K562 (cell line): ENCODE measurements around the gene TMEM252. TPM values are rescaled to one million over a fixed set of nuclear protein-coding genes. Genes with fewer than 3 reads are reported as not detected.

Source experiments
- ADNP ChIP-seq: fragments of 200-800 bp; sonication (Bioruptor generic); IDR thresholded peaks from 2 replicates; pipeline ENCODE4 v1.6.1; 2016; ENCODE audit warnings: missing genetic modification characterization, missing compliant biosample characterization
- BCLAF1 ChIP-seq, 2 experiments: fragments of 450-650 bp in 1 of 2; IDR thresholded peaks; 2 replicates each; pipeline ENCODE4 v1.6.1; 2011 to 2017; ENCODE audit warnings: low read depth in 2 of 2, antibody characterized with exemption in 1 of 2, borderline replicate concordance in 1 of 2, low read length in 1 of 2, mild to moderate bottlenecking in 1 of 2, mixed read lengths in 1 of 2; ENCODE audit not compliant: control insufficient read depth in 1 of 2
- CHD1 ChIP-seq: fragments of 200-600 bp; sonication (generic); IDR thresholded peaks from one replicate; pipeline ENCODE4 v1.6.1; 2012; ENCODE audit warnings: mild to moderate bottlenecking, moderate library complexity, low read length, inconsistent platforms
- CREB1 ChIP-seq, 2 experiments: sonication (generic) in 1 of 2; formaldehyde crosslinking in 1 of 2; IDR thresholded peaks; 2 replicates each; pipeline versions ENCODE4 v1.6.1 to v1.8.0; 2012 to 2022; ENCODE audit warnings: inconsistent platforms in 1 of 2, mild to moderate bottlenecking in 1 of 2, missing genetic modification reagents in 1 of 2, moderate library complexity in 1 of 2
- FOSL1 ChIP-seq: fragments of 200-800 bp; sonication (Bioruptor generic); conservative IDR thresholded peaks from 2 replicates; pipeline ENCODE4 v1.6.1; 2016; ENCODE audit warnings: missing genetic modification characterization, missing compliant biosample characterization
- FOXK2 ChIP-seq, 2 experiments: fragments of 450-650 bp; IDR thresholded peaks in 1 of 2; conservative IDR thresholded peaks in 1 of 2; 2 replicates each; pipeline ENCODE4 v1.6.1; 2016; ENCODE audit warnings: low read depth in 2 of 2, mild to moderate bottlenecking in 1 of 2
- HMG20A ChIP-seq: fragments of 450-650 bp; formaldehyde crosslinking; conservative IDR thresholded peaks from 2 replicates; pipeline ENCODE4 v1.4.0; 2020; ENCODE audit warnings: mild to moderate bottlenecking, mixed read lengths
- KDM1A ChIP-seq, 2 experiments: fragments of 450-650 bp; IDR thresholded peaks; 2 replicates each; pipeline ENCODE4 v1.6.1; 2016; ENCODE audit warnings: mild to moderate bottlenecking in 2 of 2
- L3MBTL2 ChIP-seq: fragments of 450-650 bp; IDR thresholded peaks from 2 replicates; pipeline ENCODE4 v1.6.1; 2016; ENCODE audit warnings: mild to moderate bottlenecking, moderate library complexity
- MLLT1 ChIP-seq, 2 experiments: fragments of 450-650 bp; IDR thresholded peaks; 2 replicates each; pipeline ENCODE4 v1.6.1; 2016
- NFATC3 ChIP-seq: fragments of 450-650 bp; IDR thresholded peaks from 2 replicates; pipeline ENCODE4 v1.6.1; 2017; ENCODE audit warnings: mild to moderate bottlenecking
- NR2F6 ChIP-seq: fragments of 450-650 bp; formaldehyde crosslinking; IDR thresholded peaks from 2 replicates; pipeline ENCODE4 v1.4.0; 2020; ENCODE audit warnings: mild to moderate bottlenecking
- POLR2AphosphoS5 ChIP-seq: IDR thresholded peaks from 2 replicates; pipeline ENCODE4 v1.6.1; 2011; ENCODE audit warnings: mild to moderate bottlenecking, low read depth, low read length, moderate library complexity; ENCODE audit not compliant: control insufficient read depth, insufficient read depth
- RCOR1 ChIP-seq, 2 experiments: IDR thresholded peaks; 2 replicates each; pipeline ENCODE4 v1.6.1; 2012; ENCODE audit warnings: low read depth in 2 of 2, low read length in 2 of 2, borderline replicate concordance in 1 of 2, improper control_type of control experiment in 1 of 2
- SMAD2 ChIP-seq: fragments of 150-350 bp; IDR thresholded peaks from 2 replicates; pipeline ENCODE4 v1.6.1; 2014; ENCODE audit warnings: low read depth, mild to moderate bottlenecking, low read length
- SPI1 ChIP-seq: IDR thresholded peaks from 2 replicates; pipeline ENCODE4 v1.6.1; 2011; ENCODE audit warnings: low read depth, low read length, control low read depth, borderline replicate concordance
- SRSF7 ChIP-seq: fragments of 200-400 bp; formaldehyde crosslinking; optimal IDR thresholded peaks from 2 replicates; pipeline ENCODE3; 2017; ENCODE audit warnings: mild to moderate bottlenecking, low read depth, low read length
- STAT5A ChIP-seq: IDR thresholded peaks from 2 replicates; pipeline ENCODE4 v1.6.1; 2012; ENCODE audit warnings: low read length, inconsistent platforms, borderline replicate concordance
- TAF9B ChIP-seq: fragments of 450-650 bp; IDR thresholded peaks from 2 replicates; pipeline ENCODE4 v1.6.1; 2018; ENCODE audit warnings: mild to moderate bottlenecking; ENCODE audit not compliant: partially characterized antibody
- TARDBP ChIP-seq: fragments of 450-650 bp; IDR thresholded peaks from 2 replicates; pipeline ENCODE4 v1.6.1; 2016
- TCF15 ChIP-seq: fragments of 250-450 bp; sonication (Bioruptor Pico); IDR thresholded peaks from 2 replicates; pipeline ENCODE4 v1.8.0; 2022; ENCODE audit warnings: moderate library complexity, mild to moderate bottlenecking, inconsistent platforms
- ZNF316 ChIP-seq: fragments of 450-650 bp; IDR thresholded peaks from 2 replicates; pipeline ENCODE4 v1.6.1; 2016
- ZNF79 ChIP-seq: fragments of 250-450 bp; sonication (Bioruptor Pico); IDR thresholded peaks from 2 replicates; pipeline ENCODE4 v1.4.0; 2020; ENCODE audit warnings: low read depth, mild to moderate bottlenecking, moderate library complexity
- polyA plus RNA-seq, 8 experiments: library from polyadenylated mRNA; depleted of rRNA in 4 of 8; stranded (reverse) in 5 of 8; unstranded in 3 of 8; fragments of >200 nt; fragmentation: Nextera tagmentation in 2 of 8; fragmentation: Illumina TruSeq in 1 of 8; extraction: Ambion mirVana in 2 of 8; extraction: Trizol in 1 of 8; gene quantifications; 2 replicates each; pipeline versions ENCODE4 v1.2.1 to v1.2.3, GENCODE V29; 2011 to 2014; ENCODE audit warnings: inconsistent platforms in 1 of 8, missing spikeins in 1 of 8
- total RNA-seq, 7 experiments: library from RNA; depleted of rRNA in 6 of 7; stranded (reverse); fragments of >200 nt in 6 of 7; fragmentation: Illumina TruSeq in 2 of 7; extraction: Trizol in 2 of 7; gene quantifications; 2 replicates each; pipeline versions ENCODE4 v1.2.1 to v1.2.3, GENCODE V29; 2011 to 2021; ENCODE audit warnings: low replicate concordance in 1 of 7

Gene TMEM252
- total and polyA plus RNA-seq, 9 of the 15 experiments (the other 6 are each of a cell fraction or from before 2014, with no cell fraction given) = not detected

- TF ChIP-seq SRSF7 (no peak), KDM1A (IDR thresholded peaks at IDR 0.05) (peak; percentile 84 to 91), POLR2AphosphoS5 (peak; percentile 66), NFATC3 (no peak), RCOR1 (IDR thresholded peaks at IDR 0.05; ENCODE audit: borderline replicate concordance in 1 of 2, low read depth in 2 of 2, low read length in 2 of 2) (peak in 1 of 2 experiments; percentile 70; a peak in 1 of 4 replicates), TAF9B (no peak), ZNF79 (no peak), BCLAF1 (IDR thresholded peaks at IDR 0.05; ENCODE audit: borderline replicate concordance in 1 of 2, control insufficient read depth in 1 of 2, low read depth in 2 of 2, low read length in 1 of 2) (no peak), SPI1 (no peak), MLLT1 (IDR thresholded peaks at IDR 0.05) (peak in 1 of 2 experiments; percentile 83; a peak in 2 of 4 replicates), NR2F6 (no peak), CHD1 (no peak), ADNP (no peak), FOSL1 (tag) (peak; percentile 60), HMG20A (CRISPR knock-in tag) (no peak), STAT5A (peak; percentile 85), ZNF316 (no peak), FOXK2 (conservative IDR thresholded peaks at IDR 0.05 in 1 of 2, IDR thresholded peaks at IDR 0.05 in 1 of 2; ENCODE audit: low read depth in 2 of 2) (peak; percentile 56 to 68; a peak in 3 of 4 replicates), TARDBP (0 out of 2 replicates have a peak, but pooled peaks have one; percentile 38), TCF15 (CRISPR knock-in tag) (no peak), L3MBTL2 (no peak), SMAD2 (no peak), CREB1 (IDR thresholded peaks at IDR 0.05) (0 out of 2 replicates have a peak, but pooled peaks have one; percentile 25), CREB1 (CRISPR knock-in tag; IDR thresholded peaks at IDR 0.05) (no peak)
Measured at GRCh38 chr9:68508547-68508946, 32.1 kb downstream of the TMEM252 start (continued).
